NB4 (cell line): ENCODE results near the gene NUDT3.

Source experiments
- CTCF ChIP-seq: IDR thresholded peaks from one replicate; pipeline ENCODE4 v1.5.1; 2012; ENCODE audit warnings: low read depth, low read length
- POLR2A ChIP-seq: IDR thresholded peaks from 2 replicates; pipeline ENCODE4 v1.6.1; 2011; ENCODE audit warnings: mild to moderate bottlenecking; ENCODE audit not compliant: insufficient read length; ENCODE audit errors: extremely low read depth

GRCh38 chr6:34324738-34325444 is 67.6 kb downstream of the NUDT3 start:
- no peak for TF ChIP-seq POLR2A
- no peak for TF ChIP-seq CTCF
